Thyroid gland (tissue), 4 donors: ENCODE data around the gene TNNT2.

Source experiments
- POLR2A ChIP-seq, 2 donors: fragments of 450-650 bp; IDR thresholded peaks; one replicate each; pipeline ENCODE4 v1.6.1; 2017; ENCODE audit warnings: antibody characterized with exemption in 2 of 2, mild to moderate bottlenecking in 2 of 2, moderate library complexity in 1 of 2
- TF ChIP-seq, protein P1 (sequence below), 6 experiments: fragments of 200-600 bp in 3 of 6; fragments of 450-650 bp in 3 of 6; sonication (generic) in 3 of 6; IDR thresholded peaks; one replicate each; pipeline ENCODE4 v1.5.1; 2016 to 2019; ENCODE audit warnings: antibody characterized with exemption in 6 of 6, mild to moderate bottlenecking in 2 of 6, inconsistent platforms in 1 of 6, moderate library complexity in 1 of 6

DNA sequence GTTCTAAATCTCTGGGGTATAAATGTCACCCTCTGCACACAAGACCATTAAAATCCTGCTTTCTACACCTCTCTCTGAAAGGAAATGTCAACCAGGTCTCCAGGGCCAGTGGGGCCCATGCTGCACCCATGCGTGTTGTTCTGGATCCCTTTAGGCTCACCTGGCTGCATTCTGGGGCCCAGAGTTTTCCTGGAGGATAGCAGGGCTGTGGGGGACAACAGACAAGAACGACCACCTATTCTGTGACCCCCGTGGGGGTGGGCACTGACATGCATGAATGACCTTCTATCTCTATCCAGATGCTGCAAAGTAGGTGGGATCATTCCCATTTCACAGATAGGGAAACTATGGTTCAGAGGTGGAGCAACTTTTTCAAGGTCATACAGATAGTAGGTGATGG lies 41.6 kb downstream of the TNNT2 start:
- TF ChIP-seq, protein P1, sequence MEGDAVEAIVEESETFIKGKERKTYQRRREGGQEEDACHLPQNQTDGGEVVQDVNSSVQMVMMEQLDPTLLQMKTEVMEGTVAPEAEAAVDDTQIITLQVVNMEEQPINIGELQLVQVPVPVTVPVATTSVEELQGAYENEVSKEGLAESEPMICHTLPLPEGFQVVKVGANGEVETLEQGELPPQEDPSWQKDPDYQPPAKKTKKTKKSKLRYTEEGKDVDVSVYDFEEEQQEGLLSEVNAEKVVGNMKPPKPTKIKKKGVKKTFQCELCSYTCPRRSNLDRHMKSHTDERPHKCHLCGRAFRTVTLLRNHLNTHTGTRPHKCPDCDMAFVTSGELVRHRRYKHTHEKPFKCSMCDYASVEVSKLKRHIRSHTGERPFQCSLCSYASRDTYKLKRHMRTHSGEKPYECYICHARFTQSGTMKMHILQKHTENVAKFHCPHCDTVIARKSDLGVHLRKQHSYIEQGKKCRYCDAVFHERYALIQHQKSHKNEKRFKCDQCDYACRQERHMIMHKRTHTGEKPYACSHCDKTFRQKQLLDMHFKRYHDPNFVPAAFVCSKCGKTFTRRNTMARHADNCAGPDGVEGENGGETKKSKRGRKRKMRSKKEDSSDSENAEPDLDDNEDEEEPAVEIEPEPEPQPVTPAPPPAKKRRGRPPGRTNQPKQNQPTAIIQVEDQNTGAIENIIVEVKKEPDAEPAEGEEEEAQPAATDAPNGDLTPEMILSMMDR (IDR thresholded peaks at IDR 0.05), result no peak
- TF ChIP-seq POLR2A (IDR thresholded peaks at IDR 0.05), result no peak
